Left ventricle myocardium inferior (tissue), 1 donor: ENCODE measurements around the gene CILP2. TPM values are rescaled to one million over a fixed set of nuclear protein-coding genes. Genes with fewer than 3 reads are reported as not detected.

Source experiments
- DNase-seq: peaks from one replicate; pipeline ENCODE4 v3.0.0-alpha.2; 2020
- H3K27ac ChIP-seq: fragments of 200-600 bp; replicated peaks from 2 replicates; pipeline ENCODE4 v1.8.0; 2021
- H3K27me3 ChIP-seq: fragments of 200-600 bp; 2 replicates; pipeline ENCODE4 v1.8.0; 2021; ENCODE audit warnings: low read depth
- H3K36me3 ChIP-seq: fragments of 200-600 bp; 2 replicates; pipeline ENCODE4 v1.8.0; 2021
- H3K4me1 ChIP-seq: fragments of 200-600 bp; 2 replicates; pipeline ENCODE4 v1.8.0; 2021
- H3K4me3 ChIP-seq: fragments of 200-600 bp; 2 replicates; pipeline ENCODE4 v1.8.0; 2021; ENCODE audit warnings: mild to moderate bottlenecking, moderate library complexity
- H3K9me3 ChIP-seq: fragments of 200-600 bp; replicated peaks from 2 replicates; pipeline ENCODE4 v1.8.0; 2021
- CTCF ChIP-seq: fragments of 200-600 bp; IDR thresholded peaks from 2 replicates; pipeline ENCODE4 v1.8.0; 2021; ENCODE audit warnings: antibody characterized with exemption, mild to moderate bottlenecking, borderline replicate concordance
- intact Hi-C: fragments of 100-400 bp; cut with micrococcal nuclease; formaldehyde crosslinking; loops from one replicate; pipeline ENCODE4 v1.11.0; 2022
- total RNA-seq: library from RNA; stranded (reverse); fragmentation: NEBNext Ultra II Directional; extraction: Animal tissue kit (Norgen Biotek cat#: 25700); gene quantifications from one replicate; pipeline ENCODE4 v1.2.1, GENCODE V29; 2021
- donor health status: DM: no; HTN: yes; CAD: no; lungs with severe emphysema.

The CILP2 gene
- total RNA-seq, 1 donor from 2014 or later = 0.08 TPM

GRCh38 chr19:19491321-19492025, 46.6 kb upstream of the CILP2 start:
- Histone ChIP-seq H3K4me1 (peaks cover 41% of the 10 kb centered on the region), H3K9me3 (no peaks in the 10 kb centered on the region), H3K36me3 (peaks cover 44% of the 10 kb centered on the region), H3K4me3 (no peak overlapping the region), H3K27me3 (no peaks in the 10 kb centered on the region), H3K27ac (no peak overlapping the region)
- DNase-seq = no peak
- intact Hi-C loops = loop anchor here (5.0 kb wide), 1 partner anchor 129 kb away; no protein-coding TSS in a partner anchor
- no peak for TF ChIP-seq CTCF

- Histone ChIP-seq H3K36me3 (peaks cover 50% of the 10 kb centered on the region), H3K27ac (no peak overlapping the region), H3K9me3 (no peaks in the 10 kb centered on the region), H3K4me1 (peaks cover 35% of the 10 kb centered on the region), H3K4me3 (no peak overlapping the region), H3K27me3 (no peaks in the 10 kb centered on the region)
- intact Hi-C loops = loop anchor here (5.0 kb wide), 1 partner anchor 130 kb away; no protein-coding TSS in a partner anchor
- no peak for TF ChIP-seq CTCF
- no peak for DNase-seq
Observed at GRCh38 chr19:19492026-19492610, 45.9 kb upstream of the CILP2 start.

GRCh38 chr19:19493841-19494546, 44.1 kb upstream of the CILP2 start:
- no peaks in the 10 kb centered on the region for H3K9me3 ChIP-seq
- no peak for TF ChIP-seq CTCF
- DNase-seq = no peak
- no peak overlapping the region for H3K27ac ChIP-seq
- H3K4me1 ChIP-seq = peaks cover 18% of the 10 kb centered on the region
- no peaks in the 10 kb centered on the region for H3K27me3 ChIP-seq
- peaks cover 69% of the 10 kb centered on the region for H3K36me3 ChIP-seq
- no peak overlapping the region for H3K4me3 ChIP-seq
- intact Hi-C loops = loop anchor here (5.0 kb wide), 1 partner anchor 132 kb away; no protein-coding TSS in a partner anchor

GRCh38 chr19:19495614-19496603, 42.2 kb upstream of the CILP2 start:
- H3K27me3 ChIP-seq = no peaks in the 10 kb centered on the region
- intact Hi-C loops = no loop called here
- no peak overlapping the region for H3K4me3 ChIP-seq
- DNase-seq = no peak
- H3K27ac ChIP-seq = no peak overlapping the region
- no peaks in the 10 kb centered on the region for H3K9me3 ChIP-seq
- H3K4me1 ChIP-seq = no peaks in the 10 kb centered on the region
- TF ChIP-seq CTCF = no peak
- peaks cover 88% of the 10 kb centered on the region for H3K36me3 ChIP-seq
